Mucosa of descending colon (tissue), 3 donors: ENCODE measurements around the gene C14orf119. TPM values are rescaled to one million over a fixed set of nuclear protein-coding genes. Genes with fewer than 3 reads are reported as not detected.

Experiments used
- ATAC-seq: fragments of 200-7000 bp; cut with Tn5 transposase; one replicate; pipeline ENCODE4 v1.9.1; 2020; ENCODE audit warnings: mild to moderate bottlenecking, moderate library complexity
- DNase-seq, 3 donors: peaks; one replicate each; pipeline ENCODE4 v3.0.0-alpha.2; 2020
- H3K36me3 ChIP-seq: fragments of 200-600 bp; one replicate; pipeline ENCODE4 v1.8.0; 2021; ENCODE audit warnings: low read depth, mild to moderate bottlenecking
- H3K4me1 ChIP-seq: fragments of 200-600 bp; one replicate; pipeline ENCODE4 v1.8.0; 2021; ENCODE audit warnings: low read depth, mild to moderate bottlenecking
- H3K4me3 ChIP-seq: fragments of 200-600 bp; one replicate; pipeline ENCODE4 v1.8.0; 2021; ENCODE audit warnings: mild to moderate bottlenecking
- H3K9me3 ChIP-seq: fragments of 200-600 bp; one replicate; pipeline ENCODE4 v1.8.0; 2021; ENCODE audit warnings: mild to moderate bottlenecking
- intact Hi-C, 2 donors: fragments of 100-400 bp; cut with DNase I in 1 of 2; cut with micrococcal nuclease in 1 of 2; formaldehyde crosslinking; loops; one replicate each; pipeline versions ENCODE4 v1.11.0 to v1.11.1; 2022; cut with DNase I, micrococcal nuclease
- total RNA-seq, 3 donors: library from RNA; stranded (reverse); fragmentation: NEBNext Ultra II Directional in 2 of 3; extraction: Animal tissue kit (Norgen Biotek cat#: 25700) in 2 of 3; gene quantifications; one replicate each; pipeline versions ENCODE4 v1.2.1 to v1.2.4, GENCODE V29; 2021 to 2023
- TF ChIP-seq, protein P1 (sequence below): fragments of 200-600 bp; IDR thresholded peaks from one replicate; pipeline ENCODE4 v1.8.0; 2022; ENCODE audit warnings: antibody characterized with exemption, mild to moderate bottlenecking
- donor health status: DM: no; HTN: no; CAD: no; lungs with moderate emphysema.
- donor health status: DM: no; HTN: no; CAD: no.
- donor health status: DM: no; HTN: yes; CAD: no.

Gene C14orf119
- total RNA-seq, 3 donors from 2014 or later, result 46.6 to 48.3 (median 48.0) TPM

DNA sequence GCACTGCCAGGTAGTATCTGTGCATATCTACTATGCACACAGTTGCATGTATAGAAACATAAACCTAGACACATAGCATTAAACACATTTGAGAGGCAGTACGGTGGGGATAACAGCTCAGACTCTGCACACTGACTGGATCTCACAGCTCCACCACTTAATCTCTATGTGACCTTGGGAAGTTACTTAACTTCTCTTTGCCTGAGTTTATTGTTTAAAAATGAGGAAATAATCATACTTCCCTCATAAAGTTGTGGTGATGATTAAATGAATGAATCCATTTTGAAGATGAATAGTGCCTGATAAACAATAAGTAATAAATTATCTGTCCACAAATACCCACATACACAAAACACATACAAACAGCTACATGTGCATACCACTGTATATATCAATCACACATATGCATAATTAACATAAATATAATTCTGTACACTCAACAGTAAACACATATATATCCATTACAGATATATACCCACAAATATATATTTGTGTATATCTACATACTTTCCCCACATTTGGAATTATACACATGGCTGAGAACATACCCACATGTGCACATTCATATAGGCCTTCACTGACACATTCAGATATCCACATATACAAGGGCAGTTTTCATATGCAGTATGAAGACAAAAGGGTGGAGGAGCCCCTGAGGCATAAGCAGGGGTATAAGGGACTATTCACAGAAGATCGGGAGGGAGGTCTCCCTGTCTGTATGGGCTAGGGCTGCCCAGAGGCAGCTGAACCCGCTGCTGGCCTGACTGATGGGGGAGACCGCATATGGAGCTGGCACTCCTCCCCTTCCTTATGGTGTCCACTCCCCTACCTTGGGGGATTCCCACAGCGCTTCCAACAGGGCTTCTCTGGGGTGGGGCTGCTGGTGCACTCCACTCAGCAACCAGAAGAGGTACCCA is 43.9 kb upstream of the C14orf119 start:
- DNase-seq (no peak), ATAC-seq (no peak)
- Histone ChIP-seq H3K36me3 (no peaks in the 10 kb centered on the region), H3K9me3 (no peaks in the 10 kb centered on the region), H3K4me1 (peaks cover 6% of the 10 kb centered on the region), H3K4me3 (no peak overlapping the region)
- intact Hi-C loops, result no loop called here
- TF ChIP-seq, protein P1, sequence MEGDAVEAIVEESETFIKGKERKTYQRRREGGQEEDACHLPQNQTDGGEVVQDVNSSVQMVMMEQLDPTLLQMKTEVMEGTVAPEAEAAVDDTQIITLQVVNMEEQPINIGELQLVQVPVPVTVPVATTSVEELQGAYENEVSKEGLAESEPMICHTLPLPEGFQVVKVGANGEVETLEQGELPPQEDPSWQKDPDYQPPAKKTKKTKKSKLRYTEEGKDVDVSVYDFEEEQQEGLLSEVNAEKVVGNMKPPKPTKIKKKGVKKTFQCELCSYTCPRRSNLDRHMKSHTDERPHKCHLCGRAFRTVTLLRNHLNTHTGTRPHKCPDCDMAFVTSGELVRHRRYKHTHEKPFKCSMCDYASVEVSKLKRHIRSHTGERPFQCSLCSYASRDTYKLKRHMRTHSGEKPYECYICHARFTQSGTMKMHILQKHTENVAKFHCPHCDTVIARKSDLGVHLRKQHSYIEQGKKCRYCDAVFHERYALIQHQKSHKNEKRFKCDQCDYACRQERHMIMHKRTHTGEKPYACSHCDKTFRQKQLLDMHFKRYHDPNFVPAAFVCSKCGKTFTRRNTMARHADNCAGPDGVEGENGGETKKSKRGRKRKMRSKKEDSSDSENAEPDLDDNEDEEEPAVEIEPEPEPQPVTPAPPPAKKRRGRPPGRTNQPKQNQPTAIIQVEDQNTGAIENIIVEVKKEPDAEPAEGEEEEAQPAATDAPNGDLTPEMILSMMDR, result no peak

DNA sequence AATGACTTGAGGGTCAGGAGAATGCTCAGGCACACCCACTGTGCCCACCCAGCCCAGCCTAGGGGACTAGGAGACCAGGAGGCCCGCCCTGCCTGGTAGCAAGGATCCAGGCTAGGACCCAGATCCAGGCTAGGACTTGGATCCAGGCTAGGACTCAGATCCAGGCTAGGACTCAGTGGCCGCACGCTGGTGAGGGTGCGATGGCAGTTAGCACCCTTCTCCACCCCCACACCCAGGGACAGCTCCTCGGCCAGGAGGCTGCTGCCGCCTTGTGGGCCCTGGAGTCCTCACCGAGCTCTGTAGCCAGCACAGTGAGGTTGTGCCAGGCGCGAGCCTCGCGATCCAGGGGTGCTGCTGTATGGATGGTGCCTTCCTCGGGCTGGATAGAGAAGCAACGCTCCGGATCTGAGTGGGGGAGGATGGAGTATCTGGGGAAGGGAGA is 43.1 kb upstream of the C14orf119 start:
- peaks cover 12% of the 10 kb centered on the region for H3K4me1 ChIP-seq
- no peaks in the 10 kb centered on the region for H3K36me3 ChIP-seq
- no peaks in the 10 kb centered on the region for H3K9me3 ChIP-seq
- DNase-seq (no peak), ATAC-seq (no peak)
- no peak overlapping the region for H3K4me3 ChIP-seq
- TF ChIP-seq, protein P1, result no peak
- intact Hi-C loops, result no loop called here

DNA sequence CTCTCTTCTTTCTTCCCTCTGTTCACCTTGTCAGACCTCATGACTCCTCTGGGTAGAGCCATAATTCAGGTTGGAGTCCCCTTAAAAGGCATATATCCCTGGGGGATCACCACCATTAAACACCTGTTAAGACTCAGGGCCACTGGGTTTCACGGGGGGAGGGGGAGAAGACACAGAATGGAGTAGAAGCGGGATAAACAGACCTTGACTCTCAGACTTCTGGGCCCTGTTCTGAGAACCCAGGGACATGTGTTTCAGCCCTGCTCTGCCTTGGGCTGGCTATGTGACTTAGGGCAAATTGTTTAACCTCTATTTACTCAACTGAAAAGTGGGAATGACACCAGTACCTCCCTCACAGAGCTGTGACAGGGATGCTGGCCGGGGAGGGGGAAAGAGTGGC is 42.6 kb upstream of the C14orf119 start:
- Histone ChIP-seq H3K36me3 (no peaks in the 10 kb centered on the region), H3K4me1 (peaks cover 12% of the 10 kb centered on the region), H3K4me3 (no peak overlapping the region), H3K9me3 (no peaks in the 10 kb centered on the region)
- ATAC-seq, result no peak
- intact Hi-C loops, result no loop called here
- DNase-seq, result no peak
- TF ChIP-seq, protein P1, result no peak

DNA sequence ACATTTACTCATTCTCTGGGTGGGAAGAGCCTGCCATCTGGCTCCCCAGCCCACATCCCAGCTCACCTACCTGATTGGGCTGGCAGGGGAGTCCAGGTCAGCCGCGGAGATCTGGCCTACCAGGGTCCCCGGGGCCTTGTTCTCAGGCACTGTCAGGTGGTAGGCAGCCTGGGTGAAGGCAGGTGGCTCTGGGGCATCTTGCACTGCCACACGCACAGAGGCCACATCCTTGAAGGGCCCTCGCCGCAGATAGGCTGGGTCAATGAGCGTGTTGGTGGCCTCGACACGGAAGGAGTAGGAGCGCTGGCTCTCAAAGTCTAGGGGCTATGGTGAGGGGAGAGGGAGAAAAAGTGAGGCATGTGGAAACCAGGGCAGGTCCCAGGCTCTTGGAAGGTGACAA is 41.9 kb upstream of the C14orf119 start:
- H3K36me3 ChIP-seq, result no peaks in the 10 kb centered on the region
- peaks cover 12% of the 10 kb centered on the region for H3K4me1 ChIP-seq
- TF ChIP-seq, protein P1, result no peak
- H3K9me3 ChIP-seq, result no peaks in the 10 kb centered on the region
- intact Hi-C loops, result no loop called here
- DNase-seq, result no peak
- ATAC-seq, result no peak
- H3K4me3 ChIP-seq, result no peak overlapping the region

DNA sequence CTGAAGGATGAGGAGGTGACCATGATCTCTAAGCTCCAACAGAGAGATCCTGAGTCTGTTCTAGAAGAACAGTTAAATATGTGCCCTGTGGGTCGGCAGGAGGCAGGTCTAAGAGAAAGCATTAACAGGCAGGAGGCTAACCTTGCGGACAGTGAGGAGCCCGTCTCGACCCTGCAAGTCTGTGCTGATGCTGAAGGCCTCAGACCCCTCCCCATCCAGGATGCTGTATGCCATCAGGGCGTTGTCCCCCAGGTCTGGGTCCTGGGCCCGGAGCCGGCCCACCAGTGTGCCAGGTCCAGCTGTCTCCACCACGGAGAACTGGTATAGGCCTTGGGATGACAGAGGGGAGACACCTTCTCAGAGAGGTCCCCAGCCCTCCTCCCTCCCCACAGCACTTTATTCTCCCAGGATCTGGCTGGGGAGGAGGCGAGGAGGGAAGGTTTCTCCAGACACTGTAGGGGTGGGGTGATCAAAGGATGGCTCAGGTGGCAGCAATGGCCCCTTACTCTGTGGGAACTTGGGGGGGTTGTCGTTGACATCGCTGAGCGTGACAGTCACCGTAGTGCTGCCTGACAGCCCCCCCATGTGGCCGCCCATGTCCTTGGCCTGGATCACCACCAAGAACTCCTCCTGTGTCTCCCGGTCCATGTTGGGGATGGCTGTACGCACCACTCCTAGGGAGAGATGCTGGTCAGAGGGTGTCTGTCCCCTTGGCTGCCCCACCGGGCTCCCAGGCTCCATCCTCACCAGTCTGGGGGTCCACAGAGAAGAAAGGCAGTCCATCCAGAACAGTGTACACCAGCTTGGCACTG is 41.1 kb upstream of the C14orf119 start:
- peaks cover 12% of the 10 kb centered on the region for H3K4me1 ChIP-seq
- H3K36me3 ChIP-seq, result no peaks in the 10 kb centered on the region
- TF ChIP-seq, protein P1, result no peak
- ATAC-seq (no peak), DNase-seq (no peak)
- no peak overlapping the region for H3K4me3 ChIP-seq
- intact Hi-C loops, result no loop called here
- H3K9me3 ChIP-seq, result no peaks in the 10 kb centered on the region
